Measurements from ENCODE around the gene AKR1A1. TPM values are rescaled to one million over a fixed set of nuclear protein-coding genes. Genes with fewer than 3 reads are reported as not detected.

Gene AKR1A1
- 162 TPM for total RNA-seq (2013)
- 100 to 1,000 TPM; 219 to 245 (median 219) TPM for polyA plus RNA-seq
- 74.4 and 92.5 TPM in 2 replicates for polyA minus RNA-seq
- 10.2 to 57.7 (median 41.9) reads per million in 11 experiments for total RNA-seq

- Histone ChIP-seq H3K9me3 (replicated peaks in 1 of 2; ENCODE audit: control insufficient read depth in 1 of 2, insufficient read depth in 1 of 2, low read length in 2 of 2) (no peaks in the 10 kb centered on the region), H3K4me2 (replicated peaks; ENCODE audit: extremely low read depth, low read length, poor library complexity, severe bottlenecking) (peak within 1 kb of the TSS; percentile 87), H3K79me2 (ENCODE audit: insufficient read depth, low read length) (peaks cover 44% of the 10 kb centered on the region), H4K20me1 (ENCODE audit: insufficient read depth, low read length) (peaks cover 37% of the 10 kb centered on the region), H3K27ac (ENCODE audit: low read depth in 1 of 2, low read length in 2 of 2) (peak within 1 kb of the TSS; percentile 88 to 95), H3K27me3 (ENCODE audit: control insufficient read depth in 2 of 2, insufficient read depth in 2 of 2, low read length in 2 of 2) (no peaks in the 10 kb centered on the region), H3K9ac (ENCODE audit: insufficient read depth, low read length, poor library complexity, severe bottlenecking) (peak within 1 kb of the TSS; percentile 74), H3K36me3 (replicated peaks in 1 of 2; ENCODE audit: control insufficient read depth in 1 of 2, insufficient read depth in 2 of 2, low read length in 2 of 2) (peaks cover 10 to 27% of the 10 kb centered on the region in 2 donors), H3K4me3 (replicated peaks in 1 of 3; ENCODE audit: low read depth in 2 of 3, low read length in 3 of 3) (peak within 1 kb of the TSS; percentile 81 to 95 (median 89)), H3K4me1 (ENCODE audit: control insufficient read depth in 1 of 2, insufficient read depth in 2 of 2, low read length in 2 of 2) (peaks cover 23 to 33% of the 10 kb centered on the region in 2 donors), H2AFZ (ENCODE audit: insufficient read depth, low read depth, low read length, poor library complexity, severe bottlenecking) (peak within 1 kb of the TSS; percentile 91)
- under 1% methylated on average over 43 of the region's 47 CpGs for WGBS (ENCODE audit: insufficient coverage)
- Mint-ChIP-seq H3K27me3 (ENCODE audit: low read depth in 3 of 3) (peaks cover 3 to 8% (median 6%) of the 10 kb centered on the region in 3 donors), H3K4me3 (peak within 1 kb of the TSS; percentile 97 to 100), H3K4me1 (peaks cover 22% of the 10 kb centered on the region), H3K27ac (peak within 1 kb of the TSS; percentile 94 to 99 (median 98)), H3K9me3 (no peaks in the 10 kb centered on the region), H3K36me3 (peaks cover 10 to 25% of the 10 kb centered on the region in 2 donors)
- intact Hi-C loops (cut with micrococcal nuclease), result loop anchor here in 1 of 2 donors (1.0 to 2.0 kb wide), 2 partner anchors 20 to 30 kb away; no protein-coding TSS in a partner anchor
- DNase-seq, result peak; percentile 81 to 86 (median 85)
- TF ChIP-seq CTCF (IDR thresholded peaks at IDR 0.05), result no peak
Observed at GRCh38 chr1:45550401-45551351, at the start of gene AKR1A1. AKR1A1 (plus strand) TSS chr1:45550826; CDS start chr1:45561795, 10,969 bp downstream.

- Mint-ChIP-seq H3K4me1 (peaks cover 27% of the 10 kb centered on the region), H3K4me3 (no peak overlapping the region), H3K27me3 (ENCODE audit: low read depth in 3 of 3) (no peaks in the 10 kb centered on the region), H3K9me3 (peaks cover 0 to 2% (median 0%) of the 10 kb centered on the region in 7 donors), H3K36me3 (peaks cover 1 to 2% of the 10 kb centered on the region in 2 donors), H3K27ac (peak overlapping the region in 1 of 7 donors; percentile 37)
- no peak overlapping the region for H3K27ac ChIP-seq (ENCODE audit: low read depth in 1 of 2, low read length in 2 of 2)
- H3K36me3 ChIP-seq (replicated peaks in 1 of 2; ENCODE audit: control insufficient read depth in 1 of 2, insufficient read depth in 2 of 2, low read length in 2 of 2), result no peaks in the 10 kb centered on the region
- intact Hi-C loops (cut with micrococcal nuclease), result no loop called here
- no peak for TF ChIP-seq CTCF (IDR thresholded peaks at IDR 0.05)
- WGBS (ENCODE audit: insufficient coverage), result no CpG with 5 or more reads among the region's 2 CpGs
- no peaks in the 10 kb centered on the region for H4K20me1 ChIP-seq (ENCODE audit: insufficient read depth, low read length)
- H3K9ac ChIP-seq (ENCODE audit: insufficient read depth, low read length, poor library complexity, severe bottlenecking), result no peak overlapping the region
- no peak for DNase-seq
- H3K4me2 ChIP-seq (replicated peaks; ENCODE audit: extremely low read depth, low read length, poor library complexity, severe bottlenecking), result no peak overlapping the region
- peaks cover 18 to 20% of the 10 kb centered on the region in 2 donors for H3K4me1 ChIP-seq (ENCODE audit: control insufficient read depth in 1 of 2, insufficient read depth in 2 of 2, low read length in 2 of 2)
- no peaks in the 10 kb centered on the region for H3K9me3 ChIP-seq (replicated peaks in 1 of 2; ENCODE audit: control insufficient read depth in 1 of 2, insufficient read depth in 1 of 2, low read length in 2 of 2)
- H3K79me2 ChIP-seq (ENCODE audit: insufficient read depth, low read length), result no peaks in the 10 kb centered on the region
- H3K4me3 ChIP-seq (replicated peaks in 1 of 3; ENCODE audit: low read depth in 2 of 3, low read length in 3 of 3), result no peak overlapping the region
- H2AFZ ChIP-seq (ENCODE audit: insufficient read depth, low read depth, low read length, poor library complexity, severe bottlenecking), result no peak overlapping the region
- H3K27me3 ChIP-seq (ENCODE audit: control insufficient read depth in 2 of 2, insufficient read depth in 2 of 2, low read length in 2 of 2), result no peaks in the 10 kb centered on the region
Observed at GRCh38 chr1:45501505-45501859, 49.1 kb upstream of the AKR1A1 start.
